Measurements from ENCODE around the gene HMX3. TPM values are rescaled to one million over a fixed set of nuclear protein-coding genes. Genes with fewer than 3 reads are reported as not detected.

The HMX3 gene
- total and polyA plus RNA-seq, 2 experiments from 2014 or later: 0.35 TPM; not detected in 1

GRCh38 chr10:123149162-123149567 lies 13.4 kb downstream of the HMX3 start:
- H3K27me3 Mint-ChIP-seq (ENCODE audit: insufficient read depth, low read depth, poor library complexity): peaks cover 79% of the 10 kb centered on the region
- H3K4me2 ChIP-seq: peak overlapping the region; percentile 83

GRCh38 chr10:123149568-123150270 lies 13.9 kb downstream of the HMX3 start:
- peaks cover 63% of the 10 kb centered on the region for H3K4me1 ChIP-seq (ENCODE audit: insufficient read depth)
- H3K27me3 Mint-ChIP-seq (ENCODE audit: insufficient read depth, low read depth, poor library complexity): peaks cover 75% of the 10 kb centered on the region
- peak overlapping the region; percentile 83 for H3K4me2 ChIP-seq
- peaks cover 4% of the 10 kb centered on the region for H3K79me2 ChIP-seq (replicated peaks; ENCODE audit: insufficient read depth)
- H3K27ac ChIP-seq (ENCODE audit: low read depth): no peak overlapping the region
- no peak overlapping the region for H3K27ac Mint-ChIP-seq
- peaks cover 5% of the 10 kb centered on the region; the same call in 2 of the 3 replicates for H3K9me3 Mint-ChIP-seq
- TF ChIP-seq, protein P1, sequence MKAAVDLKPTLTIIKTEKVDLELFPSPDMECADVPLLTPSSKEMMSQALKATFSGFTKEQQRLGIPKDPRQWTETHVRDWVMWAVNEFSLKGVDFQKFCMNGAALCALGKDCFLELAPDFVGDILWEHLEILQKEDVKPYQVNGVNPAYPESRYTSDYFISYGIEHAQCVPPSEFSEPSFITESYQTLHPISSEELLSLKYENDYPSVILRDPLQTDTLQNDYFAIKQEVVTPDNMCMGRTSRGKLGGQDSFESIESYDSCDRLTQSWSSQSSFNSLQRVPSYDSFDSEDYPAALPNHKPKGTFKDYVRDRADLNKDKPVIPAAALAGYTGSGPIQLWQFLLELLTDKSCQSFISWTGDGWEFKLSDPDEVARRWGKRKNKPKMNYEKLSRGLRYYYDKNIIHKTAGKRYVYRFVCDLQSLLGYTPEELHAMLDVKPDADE (IDR thresholded peaks at IDR 0.05): no peak
- TF ChIP-seq EZH2phosphoT487 (IDR thresholded peaks at IDR 0.05; ENCODE audit: unreplicated experiment) (peak; percentile 91), POLR2AphosphoS5 (IDR thresholded peaks at IDR 0.05; ENCODE audit: low read depth) (no peak), EZH2 (IDR thresholded peaks at IDR 0.05; ENCODE audit: low read depth, unreplicated experiment) (peak; percentile 29)
- TF ChIP-seq, protein P2, sequence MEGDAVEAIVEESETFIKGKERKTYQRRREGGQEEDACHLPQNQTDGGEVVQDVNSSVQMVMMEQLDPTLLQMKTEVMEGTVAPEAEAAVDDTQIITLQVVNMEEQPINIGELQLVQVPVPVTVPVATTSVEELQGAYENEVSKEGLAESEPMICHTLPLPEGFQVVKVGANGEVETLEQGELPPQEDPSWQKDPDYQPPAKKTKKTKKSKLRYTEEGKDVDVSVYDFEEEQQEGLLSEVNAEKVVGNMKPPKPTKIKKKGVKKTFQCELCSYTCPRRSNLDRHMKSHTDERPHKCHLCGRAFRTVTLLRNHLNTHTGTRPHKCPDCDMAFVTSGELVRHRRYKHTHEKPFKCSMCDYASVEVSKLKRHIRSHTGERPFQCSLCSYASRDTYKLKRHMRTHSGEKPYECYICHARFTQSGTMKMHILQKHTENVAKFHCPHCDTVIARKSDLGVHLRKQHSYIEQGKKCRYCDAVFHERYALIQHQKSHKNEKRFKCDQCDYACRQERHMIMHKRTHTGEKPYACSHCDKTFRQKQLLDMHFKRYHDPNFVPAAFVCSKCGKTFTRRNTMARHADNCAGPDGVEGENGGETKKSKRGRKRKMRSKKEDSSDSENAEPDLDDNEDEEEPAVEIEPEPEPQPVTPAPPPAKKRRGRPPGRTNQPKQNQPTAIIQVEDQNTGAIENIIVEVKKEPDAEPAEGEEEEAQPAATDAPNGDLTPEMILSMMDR (conservative IDR thresholded peaks at IDR 0.05; ENCODE audit: low read depth in 2 of 2): no peak
- H3K4me3 Mint-ChIP-seq: peak overlapping the region; percentile 70
- DNase-seq (ENCODE audit: low spot score): peak; percentile 56
- peaks cover 17% of the 10 kb centered on the region for H3K36me3 Mint-ChIP-seq (ENCODE audit: low read depth)
- H3K27me3 ChIP-seq (ENCODE audit: insufficient read depth): peaks cover 83% of the 10 kb centered on the region
- no peaks in the 10 kb centered on the region for H3K9me2 ChIP-seq (ENCODE audit: insufficient read depth)
- H2AFZ ChIP-seq: peak overlapping the region; percentile 90; the same call in 1 of the 2 replicates
- no peaks in the 10 kb centered on the region for H3K36me3 ChIP-seq (ENCODE audit: insufficient read depth)
- peaks cover 56% of the 10 kb centered on the region for H3K4me1 Mint-ChIP-seq
- peaks cover 43% of the 10 kb centered on the region for H3F3A ChIP-seq (replicated peaks; ENCODE audit: low read depth)
- ATAC-seq: no peak; the same call in 1 of the 3 replicates
- 0 out of 2 replicates have a peak, but pooled peaks cover 3% of the 10 kb centered on the region for H4K20me1 ChIP-seq (replicated peaks; ENCODE audit: insufficient read depth)
- peak overlapping the region; percentile 60 for H3K4me3 ChIP-seq

More at GRCh38 chr10:123149162-123149567, 13.4 kb downstream of the HMX3 start:
- Histone ChIP-seq H3K4me1 (ENCODE audit: insufficient read depth) (peaks cover 68% of the 10 kb centered on the region), H3K27ac (ENCODE audit: low read depth) (no peak overlapping the region), H3K4me3 (peak overlapping the region; percentile 60), H3F3A (replicated peaks; ENCODE audit: low read depth) (peaks cover 46% of the 10 kb centered on the region), H2AFZ (peak overlapping the region; percentile 90), H3K36me3 (ENCODE audit: insufficient read depth) (no peaks in the 10 kb centered on the region), H4K20me1 (replicated peaks; ENCODE audit: insufficient read depth) (peaks cover 8% of the 10 kb centered on the region; the same call in 1 of the 2 replicates), H3K27me3 (ENCODE audit: insufficient read depth) (peaks cover 89% of the 10 kb centered on the region), H3K9me2 (ENCODE audit: insufficient read depth) (no peaks in the 10 kb centered on the region), H3K79me2 (replicated peaks; ENCODE audit: insufficient read depth) (no peaks in the 10 kb centered on the region)
- peaks cover 15% of the 10 kb centered on the region for H3K36me3 Mint-ChIP-seq (ENCODE audit: low read depth)
- peak overlapping the region; percentile 70 for H3K4me3 Mint-ChIP-seq
- TF ChIP-seq POLR2AphosphoS5 (IDR thresholded peaks at IDR 0.05; ENCODE audit: low read depth) (no peak), EZH2 (IDR thresholded peaks at IDR 0.05; ENCODE audit: low read depth, unreplicated experiment) (peak; percentile 97)
- ATAC-seq (no peak), DNase-seq (ENCODE audit: low spot score) (no peak)
- H3K9me3 Mint-ChIP-seq: peaks cover 5% of the 10 kb centered on the region; the same call in 2 of the 3 replicates
- peaks cover 62% of the 10 kb centered on the region for H3K4me1 Mint-ChIP-seq
- H3K27ac Mint-ChIP-seq: no peak overlapping the region

Data from GM23338 (cell line).